ENCODE measurements around the gene OR52W1. TPM values are rescaled to one million over a fixed set of nuclear protein-coding genes. Genes with fewer than 3 reads are reported as not detected.

OR52W1 gene
- total RNA-seq (2021; ENCODE audit: unreplicated experiment) (not detected), Bru-seq, nascent RNA (not detected), BruChase-seq, experiment 1, labeled RNA remaining after a 6-hour chase (not detected), BruChase-seq, experiment 2, labeled RNA remaining after a 2-hour chase (not detected)
- 0.22 TPM in 1 of 2 replicates, not detected in the other for polyA plus RNA-seq (2012)
- long read RNA-seq, result 0 reads

GRCh38 chr11:6199174-6199810 lies at the start of gene OR52W1:
Gene OR52W1, plus strand, starts transcription at chr11:6199224. Its CDS starts 0 bp downstream, at chr11:6199224.
- ATAC-seq, result no peak

GRCh38 chr11:6151117-6151516 lies 47.9 kb upstream of the OR52W1 start:
- ChIA-PET RAD21 (ENCODE audit: low non-redundant PET in 1 of 2, low total read pairs in 2 of 2, uncharacterized antibody in 2 of 2, unreplicated experiment in 2 of 2) (no interaction called here), POLR2A (no interaction called here), CTCF (no interaction called here)
- no peak for TF ChIP-seq ELF1 (IDR thresholded peaks at IDR 0.05; ENCODE audit: borderline replicate concordance, low read depth)
- no peak for TF ChIP-seq JUND (IDR thresholded peaks at IDR 0.05)
- TF ChIP-seq TCF7L2 (IDR thresholded peaks at IDR 0.05; ENCODE audit: borderline replicate concordance, extremely low read depth, insufficient read depth, insufficient read length), result no peak
- no peak for TF ChIP-seq ZFX (IDR thresholded peaks at IDR 0.05)
- no peak for TF ChIP-seq SP1 (IDR thresholded peaks at IDR 0.05; ENCODE audit: low read depth)
- TF ChIP-seq CEBPB (IDR thresholded peaks at IDR 0.05; ENCODE audit: low read depth), result no peak
- no peak for TF ChIP-seq SIN3A (IDR thresholded peaks at IDR 0.05; ENCODE audit: low read depth)
- TF ChIP-seq REST (IDR thresholded peaks at IDR 0.05; ENCODE audit: low read depth), result no peak
- TF ChIP-seq POLR2A (IDR thresholded peaks at IDR 0.05; ENCODE audit: borderline replicate concordance, extremely low read depth, insufficient read depth, insufficient read length), result no peak
- DNase-seq (ENCODE audit: low read depth, low spot score) (no peak), ATAC-seq (no peak)
- H3K9me3 ChIP-seq (ENCODE audit: control insufficient read depth in 1 of 2, insufficient read depth in 1 of 2, low read depth in 1 of 2, low read length in 2 of 2), result no peaks in the 10 kb centered on the region
- H2AFZ ChIP-seq (ENCODE audit: low read depth, low read length, poor library complexity, severe bottlenecking), result no peak overlapping the region
- BruUV-seq (replicated peaks), result no TSS peak
- intact Hi-C loops (cut with micrococcal nuclease), result no loop called here
- no peak overlapping the region for H3K4me3 ChIP-seq (replicated peaks in 1 of 2; ENCODE audit: low read depth in 1 of 2, low read length in 2 of 2)
- H3K9ac ChIP-seq (ENCODE audit: low read length), result no peak overlapping the region
- H3K79me2 ChIP-seq (ENCODE audit: insufficient read depth, low read length), result no peaks in the 10 kb centered on the region
- no peaks in the 10 kb centered on the region for H3K4me1 ChIP-seq (ENCODE audit: control insufficient read depth in 1 of 2, insufficient read depth in 2 of 2, low read length in 2 of 2)
- H3K36me3 ChIP-seq (ENCODE audit: control insufficient read depth in 1 of 2, insufficient read depth in 2 of 2, low read length in 2 of 2), result no peaks in the 10 kb centered on the region
- no peak overlapping the region for H3K4me2 ChIP-seq (ENCODE audit: low read length)
- H4K20me1 ChIP-seq (ENCODE audit: insufficient read depth), result no peaks in the 10 kb centered on the region
- no peaks in the 10 kb centered on the region for H3K27me3 ChIP-seq (ENCODE audit: insufficient read depth, low read length)
- H3K9me2 ChIP-seq (ENCODE audit: insufficient read depth), result no peaks in the 10 kb centered on the region
- H3K27ac ChIP-seq (ENCODE audit: low read depth, low read length), result no peak overlapping the region

More at GRCh38 chr11:6199174-6199810, at the start of gene OR52W1:
- DNase-seq (ENCODE audit: low read depth, low spot score), result no peak
- H4K20me1 ChIP-seq (ENCODE audit: insufficient read depth), result no peaks in the 10 kb centered on the region
- no peak within 1 kb of the TSS for H3K4me2 ChIP-seq (ENCODE audit: low read length)
- no peaks in the 10 kb centered on the region for H3K9me3 ChIP-seq (ENCODE audit: control insufficient read depth in 1 of 2, insufficient read depth in 1 of 2, low read depth in 1 of 2, low read length in 2 of 2)
- no peaks in the 10 kb centered on the region for H3K79me2 ChIP-seq (ENCODE audit: insufficient read depth, low read length)
- H3K27ac ChIP-seq (ENCODE audit: low read depth, low read length), result no peak within 1 kb of the TSS
- ChIA-PET CTCF (no interaction called here), RAD21 (ENCODE audit: low non-redundant PET in 1 of 2, low total read pairs in 2 of 2, uncharacterized antibody in 2 of 2, unreplicated experiment in 2 of 2) (no interaction called here), POLR2A (no interaction called here)
- H3K9ac ChIP-seq (ENCODE audit: low read length), result no peak within 1 kb of the TSS
- H2AFZ ChIP-seq (ENCODE audit: low read depth, low read length, poor library complexity, severe bottlenecking), result no peak within 1 kb of the TSS
- intact Hi-C loops (cut with micrococcal nuclease), result no loop called here
- no peak within 1 kb of the TSS for H3K4me3 ChIP-seq (replicated peaks in 1 of 2; ENCODE audit: low read depth in 1 of 2, low read length in 2 of 2)
- TF ChIP-seq YY1 (IDR thresholded peaks at IDR 0.05; ENCODE audit: extremely low read depth, insufficient replicate concordance, low read depth, low read length), result no peak
- no peak for TF ChIP-seq CBX3 (IDR thresholded peaks at IDR 0.05; ENCODE audit: low read depth)
- no peak for TF ChIP-seq ATF3 (IDR thresholded peaks at IDR 0.05)
- H3K9me2 ChIP-seq (ENCODE audit: insufficient read depth), result no peaks in the 10 kb centered on the region
- peaks cover 32% of the 10 kb centered on the region for H3K27me3 ChIP-seq (ENCODE audit: insufficient read depth, low read length)
- no peaks in the 10 kb centered on the region for H3K36me3 ChIP-seq (ENCODE audit: control insufficient read depth in 1 of 2, insufficient read depth in 2 of 2, low read length in 2 of 2)
- BruUV-seq (replicated peaks), result no TSS peak
- H3K4me1 ChIP-seq (ENCODE audit: control insufficient read depth in 1 of 2, insufficient read depth in 2 of 2, low read length in 2 of 2), result no peaks in the 10 kb centered on the region

All from HCT116 (cell line).